Neural progenitor cell (in vitro differentiated cells): ENCODE results near the gene ZNF581. TPM values are rescaled to one million over a fixed set of nuclear protein-coding genes. Genes with fewer than 3 reads are reported as not detected.

Source experiments
- DNase-seq: peaks from one replicate; pipeline ENCODE4 v3.0.0-alpha.2; 2016; ENCODE audit warnings: low spot score
- H2AFZ ChIP-seq: fragments of 200-600 bp; sonication (generic); replicated peaks from 2 replicates; pipeline ENCODE4 v1.6.1; 2016; ENCODE audit warnings: antibody characterized with exemption
- H3F3A ChIP-seq: fragments of 200-600 bp; sonication (generic); 2 replicates; pipeline ENCODE4 v1.6.1; 2016; ENCODE audit warnings: antibody characterized with exemption, low read depth
- H3K27ac ChIP-seq: fragments of 200-600 bp; sonication (generic); 2 replicates; pipeline ENCODE4 v1.5.1; 2016; ENCODE audit warnings: mild to moderate bottlenecking
- H3K27me3 ChIP-seq: fragments of 200-600 bp; sonication (generic); 2 replicates; pipeline ENCODE4 v1.6.1; 2016; ENCODE audit warnings: mild to moderate bottlenecking, moderate library complexity
- H3K36me3 ChIP-seq: fragments of 200-600 bp; sonication (generic); 2 replicates; pipeline ENCODE4 v1.5.1; 2016
- H3K4me1 ChIP-seq: fragments of 200-600 bp; sonication (generic); 2 replicates; pipeline ENCODE4 v1.6.1; 2016; ENCODE audit warnings: mixed run types
- H3K4me2 ChIP-seq: fragments of 200-600 bp; sonication (generic); 2 replicates; pipeline ENCODE4 v1.6.1; 2016
- H3K4me3 ChIP-seq: fragments of 200-600 bp; sonication (generic); 2 replicates; pipeline ENCODE4 v1.5.1; 2016
- H3K79me2 ChIP-seq: fragments of 200-600 bp; sonication (generic); 2 replicates; pipeline ENCODE4 v1.6.1; 2016; ENCODE audit warnings: low read depth
- H3K9ac ChIP-seq: fragments of 200-600 bp; sonication (generic); 2 replicates; pipeline ENCODE4 v1.6.1; 2016
- H3K9me3 ChIP-seq: fragments of 200-600 bp; sonication (generic); 2 replicates; pipeline ENCODE4 v1.5.1; 2016; ENCODE audit warnings: low read depth
- H4K20me1 ChIP-seq: fragments of 200-600 bp; sonication (generic); 2 replicates; pipeline ENCODE4 v1.6.1; 2016; ENCODE audit warnings: low read depth
- H3K27ac Mint-ChIP-seq: 3 replicates; pipeline ENCODE4 v1.8.0; 2021; ENCODE audit warnings: mixed read lengths
- H3K27me3 Mint-ChIP-seq: 2 replicates; pipeline ENCODE4 v1.8.0; 2022; ENCODE audit warnings: low read depth, mild to moderate bottlenecking, inconsistent platforms, moderate library complexity, mixed read lengths; ENCODE audit not compliant: insufficient read depth
- H3K36me3 Mint-ChIP-seq: 3 replicates; pipeline ENCODE4 v1.8.0; 2021; ENCODE audit warnings: mixed read lengths
- H3K4me1 Mint-ChIP-seq: 3 replicates; pipeline ENCODE4 v1.8.0; 2021; ENCODE audit warnings: mixed read lengths
- H3K4me3 Mint-ChIP-seq: 3 replicates; pipeline ENCODE4 v1.8.0; 2021; ENCODE audit warnings: mild to moderate bottlenecking, moderate library complexity, mixed read lengths
- H3K9me3 Mint-ChIP-seq: 3 replicates; pipeline ENCODE4 v1.8.0; 2020; ENCODE audit warnings: mixed read lengths
- CTCF ChIP-seq: fragments of 200-600 bp; sonication (generic); IDR thresholded peaks from 2 replicates; pipeline ENCODE4 v1.5.1; 2017; ENCODE audit warnings: antibody characterized with exemption, mild to moderate bottlenecking
- EZH2 ChIP-seq: fragments of 200-600 bp; sonication (generic); IDR thresholded peaks from 2 replicates; pipeline ENCODE4 v1.6.1; 2017; ENCODE audit warnings: antibody characterized with exemption, mild to moderate bottlenecking, moderate library complexity
- EZH2phosphoT487 ChIP-seq: fragments of 200-600 bp; sonication (generic); IDR thresholded peaks from 2 replicates; pipeline ENCODE4 v1.6.1; 2017; ENCODE audit warnings: antibody characterized with exemption
- total RNA-seq: library from RNA; depleted of rRNA; stranded (reverse); fragments of >200 nt; gene quantifications from 2 replicates; pipeline ENCODE4 v1.2.3, GENCODE V29; 2015; ENCODE audit warnings: low replicate concordance

ZNF581 gene
- total RNA-seq, 1 donor from 2014 or later = 12.2 TPM

DNA sequence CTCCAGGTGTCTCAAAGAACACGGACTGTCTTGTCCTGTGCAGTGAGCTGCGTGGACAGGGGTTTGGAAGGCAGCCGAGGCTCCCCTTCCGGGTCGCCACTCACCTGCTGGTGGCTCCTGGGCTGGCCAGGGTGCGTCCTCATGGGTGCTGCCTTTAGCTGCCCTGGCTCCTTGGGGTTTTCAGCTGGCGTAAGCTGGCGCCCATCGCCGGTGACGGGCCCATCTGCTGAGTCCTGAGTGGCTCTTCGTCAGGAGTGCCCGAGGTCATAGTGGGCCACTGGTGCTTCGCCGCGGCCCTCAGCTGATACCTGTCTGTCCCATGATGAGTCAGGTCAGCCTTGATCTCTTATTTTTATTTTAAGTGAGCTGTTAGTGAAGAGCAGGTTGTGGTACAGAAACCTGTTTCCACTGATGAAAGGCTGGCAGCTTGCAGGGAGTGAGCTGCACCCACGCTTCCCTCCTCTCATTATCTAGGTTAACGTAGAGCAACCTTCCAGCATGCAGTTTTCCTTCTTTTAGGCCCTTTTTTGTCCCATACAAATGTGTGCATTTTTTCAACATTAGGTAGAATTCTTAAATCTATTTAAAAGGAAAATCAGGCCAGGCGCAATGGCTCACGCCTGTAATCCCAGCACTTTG lies 50.0 kb downstream of the ZNF581 start:
- Histone ChIP-seq H3F3A (no peaks in the 10 kb centered on the region), H3K36me3 (no peaks in the 10 kb centered on the region), H3K4me3 (no peak overlapping the region), H4K20me1 (peaks cover 5% of the 10 kb centered on the region), H3K9ac (no peak overlapping the region), H3K27me3 (no peaks in the 10 kb centered on the region), H3K9me3 (no peaks in the 10 kb centered on the region), H3K79me2 (no peaks in the 10 kb centered on the region), H3K4me1 (no peaks in the 10 kb centered on the region), H3K4me2 (no peak overlapping the region), H3K27ac (no peak overlapping the region), H2AFZ (no peak overlapping the region)
- TF ChIP-seq EZH2phosphoT487 (no peak), CTCF (no peak), EZH2 (no peak)
- Mint-ChIP-seq H3K4me3 (no peak overlapping the region), H3K36me3 (peaks cover 14% of the 10 kb centered on the region), H3K9me3 (no peaks in the 10 kb centered on the region), H3K4me1 (no peaks in the 10 kb centered on the region), H3K27me3 (peaks cover 6% of the 10 kb centered on the region), H3K27ac (no peak overlapping the region)
- no peak for DNase-seq

- H3K4me3 Mint-ChIP-seq = no peak overlapping the region
- no peaks in the 10 kb centered on the region for H3K36me3 ChIP-seq
- H3K9ac ChIP-seq = no peak overlapping the region
- no peaks in the 10 kb centered on the region for H3K4me1 ChIP-seq
- H3K9me3 Mint-ChIP-seq = no peaks in the 10 kb centered on the region
- no peaks in the 10 kb centered on the region for H4K20me1 ChIP-seq
- no peak overlapping the region for H2AFZ ChIP-seq
- no peak for DNase-seq
- H3K79me2 ChIP-seq = no peaks in the 10 kb centered on the region
- H3K4me3 ChIP-seq = no peak overlapping the region
- H3K4me1 Mint-ChIP-seq = no peaks in the 10 kb centered on the region
- H3K27ac ChIP-seq = no peak overlapping the region
- peaks cover 6% of the 10 kb centered on the region for H3K27me3 Mint-ChIP-seq
- H3F3A ChIP-seq = no peaks in the 10 kb centered on the region
- no peak for TF ChIP-seq CTCF
- TF ChIP-seq EZH2phosphoT487 = no peak
- TF ChIP-seq EZH2 = no peak
- peaks cover 16% of the 10 kb centered on the region for H3K36me3 Mint-ChIP-seq
- H3K9me3 ChIP-seq = no peaks in the 10 kb centered on the region
- no peaks in the 10 kb centered on the region for H3K27me3 ChIP-seq
- H3K27ac Mint-ChIP-seq = no peak overlapping the region
- H3K4me2 ChIP-seq = no peak overlapping the region
These were observed 50.8 kb downstream of the ZNF581 start for GRCh38 chr19:55694241-55694655.

DNA sequence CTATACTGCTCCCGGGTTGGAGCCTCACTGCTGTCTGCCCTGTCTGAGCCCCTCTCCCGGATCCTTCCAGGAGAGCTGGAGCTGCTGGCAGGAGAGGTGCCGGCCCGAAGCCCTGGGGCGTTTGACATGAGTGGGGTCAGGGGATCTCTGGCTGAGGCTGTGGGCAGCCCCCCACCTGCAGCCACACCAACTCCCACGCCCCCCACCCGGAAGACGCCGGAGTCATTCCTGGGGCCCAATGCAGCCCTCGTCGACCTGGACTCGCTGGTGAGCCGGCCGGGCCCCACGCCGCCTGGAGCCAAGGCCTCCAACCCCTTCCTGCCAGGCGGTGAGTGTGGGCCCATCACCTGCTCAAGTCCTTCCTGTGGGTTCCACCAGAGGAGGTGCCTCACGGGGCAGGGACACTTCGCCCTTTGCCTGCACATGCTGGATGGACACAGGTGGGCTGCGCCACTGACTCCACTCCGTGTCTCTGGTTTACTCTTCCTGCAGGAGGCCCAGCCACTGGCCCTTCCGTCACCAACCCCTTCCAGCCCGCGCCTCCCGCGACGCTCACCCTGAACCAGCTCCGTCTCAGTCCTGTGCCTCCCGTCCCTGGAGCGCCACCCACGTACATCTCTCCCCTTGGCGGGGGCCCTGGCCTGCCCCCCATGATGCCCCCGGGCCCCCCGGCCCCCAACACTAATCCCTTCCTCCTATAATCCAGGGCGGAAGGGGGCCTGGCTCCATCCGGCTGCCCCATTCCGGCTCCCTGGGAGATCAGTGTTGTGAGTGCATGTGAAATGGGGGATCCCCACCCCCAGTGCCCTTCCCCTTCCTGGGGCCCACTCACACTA lies 51.4 kb downstream of the ZNF581 start:
- peaks cover 6% of the 10 kb centered on the region for H3K27me3 Mint-ChIP-seq
- Histone ChIP-seq H4K20me1 (no peaks in the 10 kb centered on the region), H3K9me3 (no peaks in the 10 kb centered on the region), H3K27me3 (no peaks in the 10 kb centered on the region), H3K4me2 (no peak overlapping the region), H3K36me3 (no peaks in the 10 kb centered on the region), H3F3A (no peaks in the 10 kb centered on the region), H2AFZ (no peak overlapping the region), H3K4me3 (no peak overlapping the region), H3K4me1 (no peaks in the 10 kb centered on the region), H3K79me2 (no peaks in the 10 kb centered on the region), H3K9ac (no peak overlapping the region), H3K27ac (no peak overlapping the region)
- no peak overlapping the region for H3K27ac Mint-ChIP-seq
- no peak for DNase-seq
- no peak overlapping the region for H3K4me3 Mint-ChIP-seq
- H3K36me3 Mint-ChIP-seq = peaks cover 16% of the 10 kb centered on the region
- H3K4me1 Mint-ChIP-seq = no peaks in the 10 kb centered on the region
- no peak for TF ChIP-seq EZH2
- no peak for TF ChIP-seq CTCF
- TF ChIP-seq EZH2phosphoT487 = no peak
- no peaks in the 10 kb centered on the region for H3K9me3 Mint-ChIP-seq

Other genes with a start within 250 kb of the ZNF581 start
- 118 and 159 TPM in 2 replicates for gene UBE2S, start 235.9 kb upstream of the ZNF581 start, total RNA-seq
- 0.09 and 0.21 TPM in 2 replicates for gene SHISA7, start 200.3 kb upstream of the ZNF581 start, total RNA-seq
- gene ISOC2, start 182.0 kb upstream of the ZNF581 start, total RNA-seq = 14.8 and 34.4 TPM in 2 replicates
- gene C19orf85, start 178.9 kb upstream of the ZNF581 start, total RNA-seq = not detected in 2 replicates
- 5.0 TPM in 1 of 2 replicates, not detected in the other for gene ZNF628, start 167.0 kb upstream of the ZNF581 start, total RNA-seq
- gene NAT14, start 158.5 kb upstream of the ZNF581 start, total RNA-seq = 16.2 and 49.2 TPM in 2 replicates
- 0.56 TPM in 1 of 2 replicates, not detected in the other for gene SSC5D, start 155.2 kb upstream of the ZNF581 start, total RNA-seq
- gene SBK2, start 106.5 kb upstream of the ZNF581 start, total RNA-seq = 6.2 TPM in 1 of 2 replicates, not detected in the other
- 3.3 and 15.1 TPM in 2 replicates for gene SBK3, start 98.1 kb upstream of the ZNF581 start, total RNA-seq
- gene ZNF579, start 62.8 kb upstream of the ZNF581 start, total RNA-seq = 2.1 and 15.2 TPM in 2 replicates
- 4.8 and 10.8 TPM in 2 replicates for gene FIZ1, start 44.1 kb upstream of the ZNF581 start, total RNA-seq
- gene ZNF524, start 43.4 kb upstream of the ZNF581 start, total RNA-seq = 3.2 and 5.4 TPM in 2 replicates
- 0.49 and 4.5 TPM in 2 replicates for gene ZNF865, start 38.0 kb upstream of the ZNF581 start, total RNA-seq
- gene ZNF784, start 19.1 kb upstream of the ZNF581 start, total RNA-seq = 3.9 and 12.5 TPM in 2 replicates
- 2.8 and 13.4 TPM in 2 replicates for gene ZNF580, start 2.6 kb upstream of the ZNF581 start, total RNA-seq
- gene CCDC106, start 4.6 kb downstream of the ZNF581 start, total RNA-seq = 7.6 and 24.9 TPM in 2 replicates
- 124 and 238 TPM in 2 replicates for gene U2AF2, start 11.4 kb downstream of the ZNF581 start, total RNA-seq
- 16.1 and 75.0 TPM in 2 replicates for gene EPN1, start 31.6 kb downstream of the ZNF581 start, total RNA-seq
- gene NLRP9, start 94.8 kb downstream of the ZNF581 start, total RNA-seq = not detected in 2 replicates
- gene RFPL4A, start 115.4 kb downstream of the ZNF581 start, total RNA-seq = not detected in 2 replicates
- not detected in 2 replicates for gene RFPL4AL1, start 125.5 kb downstream of the ZNF581 start, total RNA-seq
- not detected in 2 replicates for gene NLRP11, start 188.3 kb downstream of the ZNF581 start, total RNA-seq
- not detected in 2 replicates for gene NLRP4, start 192.9 kb downstream of the ZNF581 start, total RNA-seq